Aorta (tissue), 5 donors: ENCODE measurements around the gene HOXC6. TPM values are rescaled to one million over a fixed set of nuclear protein-coding genes. Genes with fewer than 3 reads are reported as not detected.

Source experiments
- ATAC-seq: fragments of 200-7000 bp; cut with Tn5 transposase; one replicate; pipeline ENCODE4 v1.9.1; 2022; ENCODE audit warnings: moderate library complexity; ENCODE audit not compliant: low FRiP score
- DNase-seq, 2 donors: peaks; one replicate each; pipeline ENCODE4 v3.0.0-alpha.2; 2020
- H3K27ac ChIP-seq, 2 donors: one replicate each; pipeline ENCODE4 v1.5.1; 2013; ENCODE audit warnings: low read length in 2 of 2, mild to moderate bottlenecking in 2 of 2, moderate library complexity in 2 of 2, control low read depth in 1 of 2, inconsistent platforms in 1 of 2, low read depth in 1 of 2
- H3K27me3 ChIP-seq, 2 donors: one replicate each; pipeline ENCODE4 v1.6.1; 2013; ENCODE audit warnings: control low read depth in 1 of 2, low read length in 1 of 2, mild to moderate bottlenecking in 1 of 2, moderate library complexity in 1 of 2; ENCODE audit not compliant: insufficient read depth in 2 of 2, control insufficient read depth in 1 of 2
- H3K36me3 ChIP-seq, 2 donors: one replicate each; pipeline ENCODE4 v1.6.1; 2013; ENCODE audit warnings: control low read depth in 1 of 2, low read length in 1 of 2, mild to moderate bottlenecking in 1 of 2; ENCODE audit not compliant: insufficient read depth in 2 of 2, control insufficient read depth in 1 of 2
- H3K4me1 ChIP-seq, 2 donors: one replicate each; pipeline ENCODE4 v1.6.1; 2013; ENCODE audit warnings: low read length in 2 of 2, control low read depth in 1 of 2, mild to moderate bottlenecking in 1 of 2, moderate library complexity in 1 of 2; ENCODE audit not compliant: insufficient read depth in 2 of 2, control insufficient read depth in 1 of 2
- H3K4me3 ChIP-seq, 2 donors: one replicate each; pipeline ENCODE4 v1.5.1; 2013; ENCODE audit warnings: low read length in 2 of 2, control low read depth in 1 of 2, mild to moderate bottlenecking in 1 of 2
- H3K9me3 ChIP-seq: one replicate; pipeline ENCODE4 v1.6.1; 2013; ENCODE audit warnings: mild to moderate bottlenecking, low read length; ENCODE audit not compliant: control insufficient read depth
- WGBS, 2 donors: extraction: QIAGEN DNeasy Blood & Tissue Kit; methylation state at CpG; one replicate each; pipeline ENCODE4 v1.1.7; 2013; 5-methylcytosine and 5-hydroxymethylcytosine counted together
- intact Hi-C, 2 donors: fragments of 100-400 bp; cut with DNase I; formaldehyde crosslinking; loops; one replicate each; pipeline versions ENCODE4 v1.14.2 to v1.15.0; 2022
- polyA plus RNA-seq, 2 donors: library from polyadenylated mRNA; stranded (reverse); fragments of 200-250 nt; gene quantifications; one replicate each; pipeline ENCODE4 v1.2.3, GENCODE V29; 2013
- total RNA-seq, 2 donors: library from RNA; stranded (reverse); fragmentation: NEBNext Ultra II Directional; extraction: Animal tissue kit (Norgen Biotek cat#: 25700); gene quantifications; one replicate each; pipeline ENCODE4 v1.2.1, GENCODE V29; 2021
- donor health status: healthy with polysubstance abuse.
- donor health status: Bipolar disorder and iron deficiency.
- donor health status: DM: no; HTN: no; CAD: no.
- donor health status: DM: no; HTN: no; CAD: no.
- donor health status: DM: yes; HTN: yes; CAD: no.

HOXC6 gene
- total and polyA plus RNA-seq, 4 donors = 1.5 to 17.1 (median 9.0) TPM

- Histone ChIP-seq H3K4me1 (no peaks in the 10 kb centered on the region), H3K36me3 (no peaks in the 10 kb centered on the region), H3K27me3 (peaks cover 0 to 2% of the 10 kb centered on the region in 2 donors), H3K4me3 (peak overlapping the region in 1 of 2 donors; percentile 45), H3K9me3 (no peaks in the 10 kb centered on the region), H3K27ac (no peak overlapping the region)
- no peak for DNase-seq
- ATAC-seq = no peak
- intact Hi-C loops = loop anchor here (2.0 to 5.0 kb wide), 3 partner anchors 93 to 157 kb away; no protein-coding TSS in a partner anchor
- WGBS, 2 donors = 47 to 61% methylated on average over 57 of the region's 57 CpGs
Measured at GRCh38 chr12:54033980-54034784, 5.9 kb downstream of the HOXC6 start.

GRCh38 chr12:54034785-54035310 lies 6.6 kb downstream of the HOXC6 start:
- H3K27ac ChIP-seq = no peak overlapping the region
- 81 to 91% methylated on average over 22 of the region's 22 CpGs for WGBS, 2 donors
- no peaks in the 10 kb centered on the region for H3K9me3 ChIP-seq
- DNase-seq = no peak
- no peaks in the 10 kb centered on the region for H3K36me3 ChIP-seq
- no peak for ATAC-seq
- peaks cover 0 to 2% of the 10 kb centered on the region in 2 donors for H3K27me3 ChIP-seq
- H3K4me1 ChIP-seq = no peaks in the 10 kb centered on the region
- intact Hi-C loops = loop anchor here (5.0 kb wide), 2 partner anchors 92 to 112 kb away; no protein-coding TSS in a partner anchor
- H3K4me3 ChIP-seq = no peak overlapping the region

GRCh38 chr12:54035568-54036264 lies 7.5 kb downstream of the HOXC6 start:
- no peaks in the 10 kb centered on the region for H3K9me3 ChIP-seq
- intact Hi-C loops = loop anchor here in 1 of 2 donors (5.0 kb wide), 1 partner anchor 112 kb away; no protein-coding TSS in a partner anchor
- no peak overlapping the region for H3K4me3 ChIP-seq
- DNase-seq (no peak), ATAC-seq (no peak)
- H3K36me3 ChIP-seq = no peaks in the 10 kb centered on the region
- no peaks in the 10 kb centered on the region for H3K4me1 ChIP-seq
- no peak overlapping the region for H3K27ac ChIP-seq
- 77 to 87% methylated on average over 6 of the region's 6 CpGs for WGBS, 2 donors
- peaks cover 0 to 2% of the 10 kb centered on the region in 2 donors for H3K27me3 ChIP-seq

- peak; percentile 12 for ATAC-seq
- Histone ChIP-seq H3K4me1 (no peaks in the 10 kb centered on the region), H3K27me3 (peaks cover 0 to 2% of the 10 kb centered on the region in 2 donors), H3K9me3 (no peaks in the 10 kb centered on the region), H3K4me3 (no peak overlapping the region), H3K27ac (no peak overlapping the region), H3K36me3 (no peaks in the 10 kb centered on the region)
- intact Hi-C loops = loop anchor here in 1 of 2 donors (5.0 kb wide), 1 partner anchor 111 kb away; no protein-coding TSS in a partner anchor
- DNase-seq = no peak
- WGBS, 2 donors = 58 to 64% methylated on average over 14 of the region's 14 CpGs
Measured at GRCh38 chr12:54036620-54037359, 8.6 kb downstream of the HOXC6 start.

- H3K4me1 ChIP-seq = no peaks in the 10 kb centered on the region
- no peak overlapping the region for H3K27ac ChIP-seq
- H3K36me3 ChIP-seq = no peaks in the 10 kb centered on the region
- H3K27me3 ChIP-seq = peaks cover 0 to 2% of the 10 kb centered on the region in 2 donors
- H3K4me3 ChIP-seq = no peak overlapping the region
- DNase-seq (no peak), ATAC-seq (no peak)
- H3K9me3 ChIP-seq = no peaks in the 10 kb centered on the region
- intact Hi-C loops = loop anchor here in 1 of 2 donors (5.0 kb wide), 1 partner anchor 110 kb away; no protein-coding TSS in a partner anchor
- 76 to 91% methylated on average over 14 of the region's 14 CpGs for WGBS, 2 donors
Measured at GRCh38 chr12:54037360-54038283, 9.4 kb downstream of the HOXC6 start.

GRCh38 chr12:54038284-54038870 lies 10.1 kb downstream of the HOXC6 start:
- DNase-seq = no peak
- H3K27ac ChIP-seq = no peak overlapping the region
- no peak overlapping the region for H3K4me3 ChIP-seq
- no peaks in the 10 kb centered on the region for H3K36me3 ChIP-seq
- H3K9me3 ChIP-seq = no peaks in the 10 kb centered on the region
- no peaks in the 10 kb centered on the region for H3K4me1 ChIP-seq
- intact Hi-C loops = loop anchor here in 1 of 2 donors (5.0 kb wide), 1 partner anchor 109 kb away; no protein-coding TSS in a partner anchor
- ATAC-seq = no peak
- peaks cover 0 to under 1% of the 10 kb centered on the region in 2 donors for H3K27me3 ChIP-seq
- 59 to 74% methylated on average over 5 of the region's 5 CpGs for whole genome bisulfite sequencing, 2 donors

GRCh38 chr12:54038871-54039414 lies 10.7 kb downstream of the HOXC6 start:
- ATAC-seq (peak; percentile 1), DNase-seq (no peak)
- WGBS, 2 donors = 63 to 78% methylated on average over 9 of the region's 9 CpGs
- intact Hi-C loops = loop anchor here in 1 of 2 donors (5.0 kb wide), 1 partner anchor 108 kb away; no protein-coding TSS in a partner anchor
- H3K9me3 ChIP-seq = no peaks in the 10 kb centered on the region
- H3K36me3 ChIP-seq = no peaks in the 10 kb centered on the region
- H3K4me1 ChIP-seq = no peaks in the 10 kb centered on the region
- no peak overlapping the region for H3K4me3 ChIP-seq
- no peak overlapping the region for H3K27ac ChIP-seq
- no peaks in the 10 kb centered on the region for H3K27me3 ChIP-seq
